ENCODE measurements around the gene GRIN2A.

The GRIN2A gene

GRCh38 chr16:10128397-10129258 is 53.6 kb downstream of the GRIN2A start:
- DNase-seq = no peak

GRCh38 chr16:10126686-10127085 is 55.5 kb downstream of the GRIN2A start:
- no peak for DNase-seq

GRCh38 chr16:10123141-10123540 is 59.1 kb downstream of the GRIN2A start:
- no peak for DNase-seq

- no peak for DNase-seq
These were observed 59.7 kb downstream of the GRIN2A start for GRCh38 chr16:10122546-10122945.

GRCh38 chr16:10121897-10122425 is 60.3 kb downstream of the GRIN2A start:
- DNase-seq = no peak

- no peak for DNase-seq
These were observed 60.7 kb downstream of the GRIN2A start for GRCh38 chr16:10121491-10121890.

GRCh38 chr16:10120953-10121352 is 61.3 kb downstream of the GRIN2A start:
- DNase-seq = no peak

GRCh38 chr16:10114409-10114808 is 67.8 kb downstream of the GRIN2A start:
- no peak for DNase-seq

- DNase-seq = no peak
These were observed 69.0 kb downstream of the GRIN2A start for GRCh38 chr16:10113248-10113647.

GRCh38 chr16:10112021-10112420 is 70.2 kb downstream of the GRIN2A start:
- peak; percentile 29 for DNase-seq

GRCh38 chr16:10111156-10111761 is 71.0 kb downstream of the GRIN2A start:
- no peak for DNase-seq

GRCh38 chr16:10110552-10110951 is 71.7 kb downstream of the GRIN2A start:
- DNase-seq = no peak

GRCh38 chr16:10107081-10107480 is 75.1 kb downstream of the GRIN2A start:
- DNase-seq = no peak

- DNase-seq = no peak
These were observed 78.5 kb downstream of the GRIN2A start for GRCh38 chr16:10103700-10104099.

- DNase-seq = no peak
These were observed 79.1 kb downstream of the GRIN2A start for GRCh38 chr16:10103118-10103517.

- DNase-seq = no peak
These were observed 81.4 kb downstream of the GRIN2A start for GRCh38 chr16:10100829-10101228.

- DNase-seq = no peak
These were observed 83.2 kb downstream of the GRIN2A start for GRCh38 chr16:10098991-10099390.

- no peak for DNase-seq
These were observed 85.0 kb downstream of the GRIN2A start for GRCh38 chr16:10097271-10097670.

GRCh38 chr16:10093576-10093975 is 88.7 kb downstream of the GRIN2A start:
- DNase-seq = peak; percentile 66

GRCh38 chr16:10090816-10091215 is 91.4 kb downstream of the GRIN2A start:
- DNase-seq = no peak

GRCh38 chr16:10088380-10088793 is 93.8 kb downstream of the GRIN2A start:
- no peak for DNase-seq

GRCh38 chr16:10087151-10087550 is 95.1 kb downstream of the GRIN2A start:
- DNase-seq = no peak

GRCh38 chr16:10086620-10087019 is 95.6 kb downstream of the GRIN2A start:
- DNase-seq = no peak

All from NCI-H2029 (cell line).